Muscle of leg (tissue), 11 donors: ENCODE data around the gene ZSWIM6. TPM values are rescaled to one million over a fixed set of nuclear protein-coding genes. Genes with fewer than 3 reads are reported as not detected.
"Not testable (repeated sequence)": the region's sequence is repeated elsewhere in the genome, so short reads cannot be mapped to it uniquely, and the experiment has no call there.

Source experiments
- DNase-seq: peaks from one replicate; pipeline ENCODE4 v3.0.0; 2013
- H3K27ac ChIP-seq: one replicate; pipeline ENCODE4 v1.5.1; 2013; ENCODE audit warnings: mild to moderate bottlenecking, low read length, control low read depth
- H3K27me3 ChIP-seq: one replicate; pipeline ENCODE4 v1.6.1; 2013; ENCODE audit warnings: low read length; ENCODE audit not compliant: control insufficient read depth, insufficient read depth
- H3K36me3 ChIP-seq: one replicate; pipeline ENCODE4 v1.6.1; 2013; ENCODE audit warnings: low read length; ENCODE audit not compliant: control insufficient read depth, insufficient read depth
- H3K4me1 ChIP-seq: one replicate; pipeline ENCODE4 v1.6.1; 2013; ENCODE audit warnings: low read length; ENCODE audit not compliant: control insufficient read depth, insufficient read depth
- H3K4me3 ChIP-seq: one replicate; pipeline ENCODE4 v1.5.1; 2013; ENCODE audit warnings: low read length, control low read depth
- H3K9me3 ChIP-seq: replicated peaks from 2 replicates; pipeline ENCODE4 v1.6.1; 2013; ENCODE audit warnings: low read depth, low read length; ENCODE audit not compliant: control insufficient read depth
- WGBS: methylation state at CpG from one replicate; pipeline ENCODE4 v1.1.5; 2013; ENCODE audit warnings: missing lambda C conversion rate; ENCODE audit not compliant: insufficient coverage; 5-methylcytosine and 5-hydroxymethylcytosine counted together
- polyA plus RNA-seq, 8 donors: library from polyadenylated mRNA; unstranded; fragments of 120-200 nt; gene quantifications; one replicate each; pipeline versions ENCODE4 v1.2.1 to v1.2.3, GENCODE V29; 2013; ENCODE audit warnings: inconsistent platforms in 1 of 8, low replicate concordance in 1 of 8; ENCODE audit not compliant: insufficient read length in 8 of 8, insufficient read depth in 1 of 8
- total RNA-seq: library from RNA; stranded (reverse); fragments of 120-200 nt; gene quantifications from one replicate; pipeline ENCODE4 v1.2.4, GENCODE V29; 2013

The ZSWIM6 gene
- total and polyA plus RNA-seq, 9 donors, result 4.3 to 10.2 (median 7.5) TPM

- Histone ChIP-seq H3K4me1 (no peaks in the 10 kb centered on the region), H3K27ac (no peak overlapping the region), H3K9me3 (no peaks in the 10 kb centered on the region), H3K4me3 (no peak overlapping the region), H3K36me3 (no peaks in the 10 kb centered on the region), H3K27me3 (no peaks in the 10 kb centered on the region)
- no CpG with 5 or more reads among the region's 1 CpG for WGBS
- DNase-seq, result no peak
Observed at GRCh38 chr5:61416420-61416819, 84.4 kb downstream of the ZSWIM6 start.

- H3K36me3 ChIP-seq, result no peaks in the 10 kb centered on the region
- H3K9me3 ChIP-seq, result no peaks in the 10 kb centered on the region
- H3K4me3 ChIP-seq, result no peak overlapping the region
- no peaks in the 10 kb centered on the region for H3K27me3 ChIP-seq
- H3K4me1 ChIP-seq, result no peaks in the 10 kb centered on the region
- DNase-seq, result no peak
- WGBS, result no CpG with 5 or more reads among the region's 3 CpGs
- no peak overlapping the region for H3K27ac ChIP-seq
Observed at GRCh38 chr5:61417340-61417739, 85.3 kb downstream of the ZSWIM6 start.

GRCh38 chr5:61417851-61418250, 85.8 kb downstream of the ZSWIM6 start:
- DNase-seq, result no peak
- no peaks in the 10 kb centered on the region for H3K4me1 ChIP-seq
- H3K4me3 ChIP-seq, result no peak overlapping the region
- no CpG with 5 or more reads among the region's 1 CpG for WGBS
- H3K36me3 ChIP-seq, result no peaks in the 10 kb centered on the region
- H3K27ac ChIP-seq, result no peak overlapping the region
- no peaks in the 10 kb centered on the region for H3K27me3 ChIP-seq
- no peaks in the 10 kb centered on the region for H3K9me3 ChIP-seq

GRCh38 chr5:61419106-61419505, 87.0 kb downstream of the ZSWIM6 start:
- no peaks in the 10 kb centered on the region for H3K27me3 ChIP-seq
- DNase-seq, result no peak
- H3K4me1 ChIP-seq, result peaks cover 4% of the 10 kb centered on the region
- no peaks in the 10 kb centered on the region for H3K9me3 ChIP-seq
- WGBS, result no CpG with 5 or more reads among the region's 2 CpGs
- no peak overlapping the region for H3K4me3 ChIP-seq
- no peak overlapping the region for H3K27ac ChIP-seq
- H3K36me3 ChIP-seq, result no peaks in the 10 kb centered on the region

- no peak overlapping the region for H3K4me3 ChIP-seq
- H3K9me3 ChIP-seq, result no peaks in the 10 kb centered on the region
- peaks cover 4% of the 10 kb centered on the region for H3K4me1 ChIP-seq
- H3K36me3 ChIP-seq, result no peaks in the 10 kb centered on the region
- no peak for DNase-seq
- WGBS, result no CpG with 5 or more reads among the region's 1 CpG
- no peak overlapping the region for H3K27ac ChIP-seq
- no peaks in the 10 kb centered on the region for H3K27me3 ChIP-seq
Observed at GRCh38 chr5:61420016-61420415, 88.0 kb downstream of the ZSWIM6 start.

- not testable (repeated sequence) for H3K9me3 ChIP-seq, DNase-seq, H3K27me3 ChIP-seq, H3K4me3 ChIP-seq, H3K27ac ChIP-seq, H3K4me1 ChIP-seq, H3K36me3 ChIP-seq
Observed at GRCh38 chr5:61421262-61421661, 89.2 kb downstream of the ZSWIM6 start.

- peak; percentile 27 for DNase-seq
- Histone ChIP-seq H3K9me3 (no peaks in the 10 kb centered on the region), H3K4me3 (no peak overlapping the region), H3K27ac (no peak overlapping the region), H3K27me3 (no peaks in the 10 kb centered on the region), H3K36me3 (no peaks in the 10 kb centered on the region), H3K4me1 (peaks cover 4% of the 10 kb centered on the region)
- WGBS, result 44% methylated on average over 3 of the region's 3 CpGs
Observed at GRCh38 chr5:61423487-61424145, 91.6 kb downstream of the ZSWIM6 start.

GRCh38 chr5:61425918-61426317, 93.9 kb downstream of the ZSWIM6 start:
- peak; percentile 16 for DNase-seq
- Histone ChIP-seq H3K9me3 (no peaks in the 10 kb centered on the region), H3K27me3 (no peaks in the 10 kb centered on the region), H3K27ac (no peak overlapping the region), H3K4me3 (no peak overlapping the region), H3K36me3 (no peaks in the 10 kb centered on the region), H3K4me1 (peaks cover 4% of the 10 kb centered on the region)
- WGBS, result no CpG with 5 or more reads among the region's 1 CpG

GRCh38 chr5:61429906-61430305, 97.8 kb downstream of the ZSWIM6 start:
- Histone ChIP-seq H3K9me3 (no peaks in the 10 kb centered on the region), H3K4me1 (peaks cover 2% of the 10 kb centered on the region), H3K27ac (no peak overlapping the region), H3K27me3 (no peaks in the 10 kb centered on the region), H3K36me3 (no peaks in the 10 kb centered on the region), H3K4me3 (no peak overlapping the region)
- no peak for DNase-seq
- WGBS, result 79% methylated on average over 1 of the region's 1 CpG

- DNase-seq, result peak; percentile 11
- Histone ChIP-seq H3K27ac (peak overlapping the region; percentile 53), H3K4me1 (peaks cover 2% of the 10 kb centered on the region), H3K9me3 (no peaks in the 10 kb centered on the region), H3K27me3 (no peaks in the 10 kb centered on the region), H3K4me3 (no peak overlapping the region), H3K36me3 (no peaks in the 10 kb centered on the region)
- WGBS, result 73% methylated on average over 4 of the region's 6 CpGs
Observed at GRCh38 chr5:61431923-61432620, 100.0 kb downstream of the ZSWIM6 start.
